Lung (tissue), 12 donors: ENCODE measurements around the gene PARD3B. TPM values are rescaled to one million over a fixed set of nuclear protein-coding genes. Genes with fewer than 3 reads are reported as not detected.

Source experiments
- ATAC-seq: fragments of 200-7000 bp; cut with Tn5 transposase; one replicate; pipeline ENCODE4 v1.9.1; 2020; ENCODE audit warnings: moderate number of reproducible peaks; ENCODE audit not compliant: insufficient read depth, low FRiP score
- DNase-seq, 3 donors: peaks; one replicate each; pipeline ENCODE4 v3.0.0-alpha.2; 2013 to 2017
- H3K27ac ChIP-seq, 2 donors: one replicate each; pipeline ENCODE4 v1.5.1; 2013; ENCODE audit warnings: mild to moderate bottlenecking in 2 of 2, moderate library complexity in 2 of 2, control low read depth in 1 of 2, inconsistent platforms in 1 of 2, low read depth in 1 of 2, low read length in 1 of 2
- H3K27me3 ChIP-seq, 3 donors: one replicate each; pipeline ENCODE4 v1.5.1; 2013; ENCODE audit warnings: low read length in 2 of 3; ENCODE audit not compliant: control insufficient read depth in 3 of 3, insufficient read depth in 3 of 3
- H3K36me3 ChIP-seq, 4 donors: one replicate each; pipeline ENCODE4 v1.5.1; 2013; ENCODE audit warnings: low read length in 4 of 4, mild to moderate bottlenecking in 1 of 4, moderate library complexity in 1 of 4; ENCODE audit not compliant: control insufficient read depth in 4 of 4, insufficient read depth in 4 of 4
- H3K4me1 ChIP-seq, 5 donors: one replicate each; pipeline ENCODE4 v1.5.1; 2013; ENCODE audit warnings: low read length in 5 of 5, mild to moderate bottlenecking in 2 of 5, moderate library complexity in 1 of 5; ENCODE audit not compliant: control insufficient read depth in 5 of 5, insufficient read depth in 5 of 5
- H3K4me3 ChIP-seq: one replicate; pipeline ENCODE4 v1.5.1; 2013; ENCODE audit warnings: mild to moderate bottlenecking, control low read depth, moderate library complexity
- H3K9ac ChIP-seq, 2 donors: one replicate each; pipeline ENCODE4 v1.5.1; 2013; ENCODE audit warnings: low read length in 2 of 2, control low read depth in 1 of 2; ENCODE audit not compliant: insufficient read depth in 1 of 2
- H3K9me3 ChIP-seq, 4 donors: one replicate each; pipeline ENCODE4 v1.5.1; 2013; ENCODE audit warnings: low read length in 3 of 4, mild to moderate bottlenecking in 1 of 4, moderate library complexity in 1 of 4; ENCODE audit not compliant: control insufficient read depth in 4 of 4, insufficient read depth in 3 of 4
- CTCF ChIP-seq: IDR thresholded peaks from 2 replicates; pipeline ENCODE4 v1.5.1; 2012; ENCODE audit warnings: mild to moderate bottlenecking; ENCODE audit errors: control extremely low read depth, extremely low read depth
- WGBS, 2 donors: extraction: QIAGEN DNeasy Blood & Tissue Kit; methylation state at CpG; one replicate each; pipeline ENCODE4 v1.1.7; 2013; 5-methylcytosine and 5-hydroxymethylcytosine counted together
- polyA plus RNA-seq, 2 donors: library from polyadenylated mRNA; stranded (reverse); fragments of 200-250 nt; gene quantifications; one replicate each; pipeline ENCODE4 v1.2.1, GENCODE V29; 2013
- total RNA-seq, 2 donors: library from RNA; depleted of rRNA in 1 of 2; stranded (reverse); fragments of >200 nt in 1 of 2; gene quantifications; one replicate each; pipeline ENCODE4 v1.2.1, GENCODE V29; 2014 to 2021
- donor health status: control.
- donor health status: control.
- donor health status: Bipolar disorder and iron deficiency.
- donor health status: healthy.
- donor health status: DM: yes; HTN: yes; CAD: no.

PARD3B gene
- total and polyA plus RNA-seq, 4 donors: 2.4 to 38.7 (median 17.1) TPM

GRCh38 chr2:204754898-204755297 lies 209.6 kb downstream of the PARD3B start:
- H3K9me3 ChIP-seq: no peaks in the 10 kb centered on the region
- ATAC-seq (no peak), DNase-seq (no peak)
- TF ChIP-seq CTCF: no peak
- no peaks in the 10 kb centered on the region for H3K27me3 ChIP-seq
- H3K4me3 ChIP-seq: no peak overlapping the region
- WGBS, 2 donors: 92 to 93% methylated on average over 3 of the region's 3 CpGs
- no peak overlapping the region for H3K27ac ChIP-seq
- no peak overlapping the region for H3K9ac ChIP-seq
- H3K36me3 ChIP-seq: no peaks in the 10 kb centered on the region
- H3K4me1 ChIP-seq: no peaks in the 10 kb centered on the region

GRCh38 chr2:204763974-204764703 lies 218.9 kb downstream of the PARD3B start:
- H3K4me3 ChIP-seq: no peak overlapping the region
- DNase-seq (no peak), ATAC-seq (no peak)
- no peaks in the 10 kb centered on the region for H3K4me1 ChIP-seq
- WGBS, 2 donors: 86 to 89% methylated on average over 4 of the region's 4 CpGs
- H3K9ac ChIP-seq: no peak overlapping the region
- H3K9me3 ChIP-seq: peaks cover 4 to 10% (median 7%) of the 10 kb centered on the region in 4 donors
- no peaks in the 10 kb centered on the region for H3K36me3 ChIP-seq
- no peaks in the 10 kb centered on the region for H3K27me3 ChIP-seq
- H3K27ac ChIP-seq: no peak overlapping the region
- TF ChIP-seq CTCF: no peak

GRCh38 chr2:204770735-204771134 lies 225.5 kb downstream of the PARD3B start:
- DNase-seq (peak in 2 of 3 donors; percentile 59 to 64), ATAC-seq (no peak)
- no peak overlapping the region for H3K9ac ChIP-seq
- no peaks in the 10 kb centered on the region for H3K27me3 ChIP-seq
- no peaks in the 10 kb centered on the region for H3K9me3 ChIP-seq
- WGBS, 2 donors: 53 to 59% methylated on average over 1 of the region's 1 CpG
- no peaks in the 10 kb centered on the region for H3K36me3 ChIP-seq
- H3K4me1 ChIP-seq: peaks cover 0 to 43% (median 10%) of the 10 kb centered on the region in 5 donors
- no peak overlapping the region for H3K4me3 ChIP-seq
- no peak for TF ChIP-seq CTCF
- no peak overlapping the region for H3K27ac ChIP-seq

- ATAC-seq (no peak), DNase-seq (peak in 1 of 3 donors; percentile 59)
- Histone ChIP-seq H3K36me3 (no peaks in the 10 kb centered on the region), H3K4me3 (no peak overlapping the region), H3K9ac (no peak overlapping the region), H3K4me1 (peaks cover 0 to 53% (median 10%) of the 10 kb centered on the region in 5 donors), H3K27ac (no peak overlapping the region), H3K27me3 (no peaks in the 10 kb centered on the region), H3K9me3 (no peaks in the 10 kb centered on the region)
- TF ChIP-seq CTCF: no peak
These were observed 226.4 kb downstream of the PARD3B start for GRCh38 chr2:204771721-204772120.
